ENCODE results near the gene C1orf94.
"Not testable (repeated sequence)": the region's sequence is repeated elsewhere in the genome, so short reads cannot be mapped to it uniquely, and the experiment has no call there.

Gene C1orf94

GRCh38 chr1:34166625-34167361, 9.9 kb upstream of the C1orf94 start:
- H3K27me3 ChIP-seq (replicated peaks): peaks cover 34% of the 10 kb centered on the region
- in situ Hi-C loops (cut with HindIII; ENCODE audit: low pct_ligation_motif_present, low sequenced_read_pairs): no loop called here
- no peak for TF ChIP-seq CTCF (IDR thresholded peaks at IDR 0.05; ENCODE audit: low read depth, low read length, missing control alignments)
- H3K27ac ChIP-seq: no peak overlapping the region
- no peak overlapping the region for H3K4me3 ChIP-seq (ENCODE audit: low read depth, low read length)
- no peaks in the 10 kb centered on the region for H3K36me3 ChIP-seq (replicated peaks)
- no peak for DNase-seq

GRCh38 chr1:34167389-34167788, 9.3 kb upstream of the C1orf94 start:
- Histone ChIP-seq H3K4me3 (ENCODE audit: low read depth, low read length) (no peak overlapping the region), H3K27me3 (replicated peaks) (peaks cover 34% of the 10 kb centered on the region), H3K27ac (no peak overlapping the region), H3K36me3 (replicated peaks) (no peaks in the 10 kb centered on the region)
- DNase-seq: no peak
- in situ Hi-C loops (cut with HindIII; ENCODE audit: low pct_ligation_motif_present, low sequenced_read_pairs): no loop called here
- no peak for TF ChIP-seq CTCF (IDR thresholded peaks at IDR 0.05; ENCODE audit: low read depth, low read length, missing control alignments)

- H3K36me3 ChIP-seq (replicated peaks): no peaks in the 10 kb centered on the region
- no peak for DNase-seq
- H3K4me3 ChIP-seq (ENCODE audit: low read depth, low read length): no peak overlapping the region
- H3K27me3 ChIP-seq (replicated peaks): no peaks in the 10 kb centered on the region
- in situ Hi-C loops (cut with HindIII; ENCODE audit: low pct_ligation_motif_present, low sequenced_read_pairs): no loop called here
- H3K27ac ChIP-seq: no peak overlapping the region
- TF ChIP-seq CTCF (IDR thresholded peaks at IDR 0.05; ENCODE audit: low read depth, low read length, missing control alignments): no peak
Measured at GRCh38 chr1:34175744-34176143, 963 bp upstream of the C1orf94 start.

GRCh38 chr1:34178072-34178471, 1.4 kb downstream of the C1orf94 start:
- DNase-seq: no peak
- H3K27ac ChIP-seq: no peak overlapping the region
- H3K27me3 ChIP-seq (replicated peaks): no peaks in the 10 kb centered on the region
- H3K4me3 ChIP-seq (ENCODE audit: low read depth, low read length): no peak overlapping the region
- in situ Hi-C loops (cut with HindIII; ENCODE audit: low pct_ligation_motif_present, low sequenced_read_pairs): no loop called here
- H3K36me3 ChIP-seq (replicated peaks): no peaks in the 10 kb centered on the region
- TF ChIP-seq CTCF (IDR thresholded peaks at IDR 0.05; ENCODE audit: low read depth, low read length, missing control alignments): no peak

GRCh38 chr1:34183381-34183780, 6.7 kb downstream of the C1orf94 start:
- H3K27me3 ChIP-seq (replicated peaks); DNase-seq; H3K4me3 ChIP-seq (ENCODE audit: low read depth, low read length); H3K27ac ChIP-seq; in situ Hi-C loops (cut with HindIII; ENCODE audit: low pct_ligation_motif_present, low sequenced_read_pairs); H3K36me3 ChIP-seq (replicated peaks): not testable (repeated sequence)

- in situ Hi-C loops (cut with HindIII; ENCODE audit: low pct_ligation_motif_present, low sequenced_read_pairs): no loop called here
- Histone ChIP-seq H3K27me3 (replicated peaks) (no peaks in the 10 kb centered on the region), H3K4me3 (ENCODE audit: low read depth, low read length) (no peak overlapping the region), H3K36me3 (replicated peaks) (no peaks in the 10 kb centered on the region), H3K27ac (no peak overlapping the region)
- DNase-seq: no peak
- no peak for TF ChIP-seq CTCF (IDR thresholded peaks at IDR 0.05; ENCODE audit: low read depth, low read length, missing control alignments)
Measured at GRCh38 chr1:34186741-34187494, 10.2 kb downstream of the C1orf94 start.

Measured in brain microvascular endothelial cell (primary cell).